Mesodermal cell (in vitro differentiated cells): ENCODE results near the gene EPS15.
A peak's percentile ranks its signal among the peaks of the same experiment; 100 is the strongest.
"Not testable (repeated sequence)": the region's sequence is repeated elsewhere in the genome, so short reads cannot be mapped to it uniquely, and the experiment has no call there.

ENCODE experiments used
- H3K27ac ChIP-seq: 2 replicates; pipeline ENCODE4 v1.7.0; 2013; ENCODE audit warnings: mild to moderate bottlenecking, low read depth, low read length, moderate library complexity; ENCODE audit not compliant: severe bottlenecking
- H3K36me3 ChIP-seq: 2 replicates; pipeline ENCODE4 v1.7.1; 2013; ENCODE audit warnings: mild to moderate bottlenecking, low read length, moderate library complexity; ENCODE audit not compliant: control insufficient read depth, insufficient read depth
- H3K4me1 ChIP-seq: one replicate; pipeline ENCODE4 v1.7.1; 2013; ENCODE audit warnings: mild to moderate bottlenecking, low read length; ENCODE audit not compliant: insufficient read depth, control insufficient read depth, poor library complexity, severe bottlenecking
- H3K4me3 ChIP-seq: 2 replicates; pipeline ENCODE4 v1.7.0; 2013; ENCODE audit warnings: low read length, control low read depth, mild to moderate bottlenecking; ENCODE audit not compliant: insufficient read depth, poor library complexity, severe bottlenecking; ENCODE audit errors: extremely low read depth
- H3K9me3 ChIP-seq: 2 replicates; pipeline ENCODE4 v1.7.1; 2013; ENCODE audit warnings: mild to moderate bottlenecking, low read length, moderate library complexity; ENCODE audit not compliant: control insufficient read depth
- WGBS, 2 experiments: methylation state at CpG; one replicate each; pipeline ENCODE4 v1.1.5; 2013; ENCODE audit warnings: missing lambda C conversion rate in 2 of 2; ENCODE audit not compliant: insufficient coverage in 2 of 2; 5-methylcytosine and 5-hydroxymethylcytosine counted together

Gene EPS15

GRCh38 chr1:51423073-51423821 lies 95.8 kb downstream of the EPS15 start:
- Histone ChIP-seq H3K27ac (peak overlapping the region; percentile 80), H3K4me3 (no peak overlapping the region), H3K4me1 (peaks cover 21% of the 10 kb centered on the region), H3K36me3 (peaks cover 17% of the 10 kb centered on the region), H3K9me3 (no peaks in the 10 kb centered on the region)
- 0 to 36% methylated on average over 1 to 6 of the region's 7 CpGs for WGBS, 2 experiments

DNA sequence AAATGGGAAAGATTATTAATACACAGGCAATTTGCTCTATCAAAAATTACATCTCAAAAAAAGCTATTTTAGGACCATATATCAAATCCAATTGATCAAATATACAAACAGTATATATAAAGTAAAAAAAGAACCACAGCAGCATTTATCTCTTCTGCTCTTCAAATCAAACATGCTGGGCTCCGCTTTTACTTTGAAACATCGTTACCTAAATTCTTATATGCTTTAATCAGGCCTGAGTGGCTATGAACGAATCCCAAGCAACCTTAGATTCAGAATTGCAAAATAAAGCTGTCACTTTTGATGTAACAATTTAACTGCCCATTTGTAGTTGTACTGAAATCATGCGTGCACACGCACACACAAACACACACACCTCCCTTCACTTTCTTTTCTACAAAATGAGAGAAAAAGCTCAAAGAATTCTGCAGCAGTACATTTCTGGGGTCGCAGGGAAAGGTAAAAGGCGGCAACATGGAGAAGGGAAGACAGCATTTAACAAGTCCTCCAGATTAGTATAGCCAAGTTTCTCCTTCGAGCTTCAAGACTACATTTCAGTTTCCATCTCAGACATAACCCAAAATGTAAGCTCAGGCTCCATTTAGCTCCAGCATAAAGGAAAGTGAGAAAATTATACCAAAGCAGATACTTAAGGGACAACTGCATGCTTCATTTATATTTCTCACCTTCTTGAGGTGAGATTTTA lies 96.5 kb downstream of the EPS15 start:
- peaks cover 27% of the 10 kb centered on the region for H3K4me1 ChIP-seq
- peak overlapping the region; percentile 80 for H3K27ac ChIP-seq
- no peaks in the 10 kb centered on the region for H3K9me3 ChIP-seq
- H3K4me3 ChIP-seq, result no peak overlapping the region
- H3K36me3 ChIP-seq, result peaks cover 14% of the 10 kb centered on the region
- WGBS, 2 experiments, result 81 to 87% methylated on average over 3 to 7 of the region's 8 CpGs

GRCh38 chr1:51421964-51422363 lies 97.1 kb downstream of the EPS15 start:
- peaks cover 8% of the 10 kb centered on the region for H3K36me3 ChIP-seq
- peaks cover 27% of the 10 kb centered on the region for H3K4me1 ChIP-seq
- H3K27ac ChIP-seq, result peak overlapping the region; percentile 80
- H3K4me3 ChIP-seq, result peak overlapping the region; percentile 25
- no peaks in the 10 kb centered on the region for H3K9me3 ChIP-seq

GRCh38 chr1:51420867-51421627 lies 98.0 kb downstream of the EPS15 start:
- 75 to 77% methylated on average over 2 of the region's 2 CpGs for WGBS, 2 experiments
- Histone ChIP-seq H3K4me1 (peaks cover 27% of the 10 kb centered on the region), H3K4me3 (peak overlapping the region; percentile 25), H3K27ac (no peak overlapping the region), H3K36me3 (peaks cover 8% of the 10 kb centered on the region), H3K9me3 (no peaks in the 10 kb centered on the region)

GRCh38 chr1:51418384-51418959 lies 100.6 kb downstream of the EPS15 start:
- H3K27ac ChIP-seq, result no peak overlapping the region
- WGBS, 2 experiments, result 100% methylated on average over 1 of the region's 2 CpGs

GRCh38 chr1:51417496-51418383 lies 101.3 kb downstream of the EPS15 start:
- H3K4me3 ChIP-seq, result no peak overlapping the region
- peaks cover 15% of the 10 kb centered on the region for H3K4me1 ChIP-seq
- no peak overlapping the region for H3K27ac ChIP-seq
- peaks cover 10% of the 10 kb centered on the region for H3K36me3 ChIP-seq
- WGBS, 2 experiments, result 95 to 96% methylated on average over 4 of the region's 5 CpGs
- H3K9me3 ChIP-seq, result no peaks in the 10 kb centered on the region

More at GRCh38 chr1:51418384-51418959, 100.6 kb downstream of the EPS15 start:
- Histone ChIP-seq H3K4me3 (no peak overlapping the region), H3K36me3 (peaks cover 8% of the 10 kb centered on the region), H3K4me1 (peaks cover 22% of the 10 kb centered on the region), H3K9me3 (no peaks in the 10 kb centered on the region)

GRCh38 chr1:51416910-51417309 lies 102.2 kb downstream of the EPS15 start:
- Histone ChIP-seq H3K27ac (no peak overlapping the region), H3K4me3 (no peak overlapping the region), H3K36me3 (peaks cover 13% of the 10 kb centered on the region), H3K9me3 (no peaks in the 10 kb centered on the region), H3K4me1 (peaks cover 9% of the 10 kb centered on the region)

- WGBS, 2 experiments, result 86 to 96% methylated on average over 1 to 2 of the region's 2 CpGs
- Histone ChIP-seq H3K36me3 (peaks cover 13% of the 10 kb centered on the region), H3K9me3 (no peaks in the 10 kb centered on the region), H3K4me1 (peaks cover 9% of the 10 kb centered on the region), H3K27ac (no peak overlapping the region), H3K4me3 (no peak overlapping the region)
Measured at GRCh38 chr1:51415963-51416362, 103.1 kb downstream of the EPS15 start.

GRCh38 chr1:51414811-51415210 lies 104.3 kb downstream of the EPS15 start:
- peaks cover 9% of the 10 kb centered on the region for H3K4me1 ChIP-seq
- H3K27ac ChIP-seq, result no peak overlapping the region
- H3K4me3 ChIP-seq, result no peak overlapping the region
- H3K9me3 ChIP-seq, result no peaks in the 10 kb centered on the region
- H3K36me3 ChIP-seq, result peaks cover 6% of the 10 kb centered on the region

- peaks cover 33% of the 10 kb centered on the region for H3K36me3 ChIP-seq
- H3K9me3 ChIP-seq, H3K4me3 ChIP-seq, H3K4me1 ChIP-seq, H3K27ac ChIP-seq: not testable (repeated sequence)
- 93 to 100% methylated on average over 1 to 2 of the region's 5 CpGs for WGBS, 2 experiments
Measured at GRCh38 chr1:51411820-51412219, 107.2 kb downstream of the EPS15 start.
